Spleen (tissue), 11 donors: ENCODE data around the gene SPATA2. TPM values are rescaled to one million over a fixed set of nuclear protein-coding genes. Genes with fewer than 3 reads are reported as not detected.

Experiments
- DNase-seq: peaks from one replicate; pipeline ENCODE4 v3.0.0-alpha.2; 2020
- H3K27ac ChIP-seq, 8 donors: fragments of 200-600 bp; sonication (generic) in 7 of 8; 1 replicate in 4 of 8; 2 replicates in 4 of 8; pipeline versions ENCODE4 v1.5.0 to v1.8.0; 2016 to 2021; ENCODE audit warnings: inconsistent platforms in 4 of 8, mild to moderate bottlenecking in 4 of 8, moderate library complexity in 1 of 8
- H3K27me3 ChIP-seq, 7 donors: fragments of 200-600 bp; sonication (generic) in 6 of 7; replicated peaks in 1 of 7; 1 replicate in 4 of 7; 2 replicates in 3 of 7; pipeline versions ENCODE4 v1.5.0 to v1.8.0; 2016 to 2021; ENCODE audit warnings: inconsistent platforms in 3 of 7, mild to moderate bottlenecking in 1 of 7
- H3K36me3 ChIP-seq, 6 donors: fragments of 200-600 bp; sonication (generic) in 5 of 6; 1 replicate in 4 of 6; 2 replicates in 2 of 6; pipeline versions ENCODE4 v1.5.0 to v1.8.0; 2016 to 2021; ENCODE audit warnings: inconsistent platforms in 2 of 6
- H3K4me1 ChIP-seq, 6 donors: fragments of 200-600 bp; sonication (generic) in 5 of 6; 1 replicate in 3 of 6; 2 replicates in 3 of 6; pipeline versions ENCODE4 v1.5.0 to v1.8.0; 2016 to 2021; ENCODE audit warnings: inconsistent platforms in 3 of 6
- H3K4me3 ChIP-seq, 8 donors: fragments of 200-600 bp; sonication (generic) in 7 of 8; 1 replicate in 4 of 8; 2 replicates in 4 of 8; pipeline versions ENCODE4 v1.5.0 to v1.8.0; 2016 to 2021; ENCODE audit warnings: inconsistent platforms in 4 of 8, mild to moderate bottlenecking in 4 of 8, moderate library complexity in 2 of 8
- H3K9me3 ChIP-seq, 8 donors: fragments of 200-600 bp; sonication (generic) in 7 of 8; 1 replicate in 4 of 8; 2 replicates in 4 of 8; pipeline versions ENCODE4 v1.5.0 to v1.8.0; 2016 to 2021; ENCODE audit warnings: inconsistent platforms in 4 of 8
- POLR2A ChIP-seq, 3 donors: fragments of 450-650 bp; IDR thresholded peaks; one replicate each; pipeline ENCODE4 v1.5.1; 2017; ENCODE audit warnings: antibody characterized with exemption in 3 of 3, mild to moderate bottlenecking in 1 of 3
- POLR2AphosphoS5 ChIP-seq, 3 donors: sonication (generic); formaldehyde crosslinking; IDR thresholded peaks; one replicate each; pipeline ENCODE4 v1.5.1; 2017; ENCODE audit warnings: antibody characterized with exemption in 3 of 3
- WGBS, 5 donors: extraction: QIAGEN DNeasy Blood & Tissue Kit in 3 of 5; methylation state at CpG; one replicate each; pipeline versions ENCODE4 v1.1.5 to v1.1.7; 2013 to 2018; 5-methylcytosine and 5-hydroxymethylcytosine counted together
- intact Hi-C: fragments of 100-400 bp; cut with DNase I; formaldehyde crosslinking; loops from one replicate; pipeline ENCODE4 v1.15.0; 2023; ENCODE audit warnings: low total_unique reads
- polyA plus RNA-seq, 3 donors: library from polyadenylated mRNA; stranded (reverse); fragments of 200-250 nt; gene quantifications; one replicate each; pipeline ENCODE4 v1.2.1, GENCODE V29; 2013
- total RNA-seq, 7 donors: library from RNA; depleted of rRNA in 3 of 7; stranded (reverse); fragments of >200 nt in 3 of 7; fragmentation: NEBNext Ultra II Directional in 4 of 7; extraction: Animal tissue kit (Norgen Biotek cat#: 25700) in 4 of 7; gene quantifications; one replicate each; pipeline versions ENCODE4 v1.1.0 to v1.2.1, GENCODE V29; 2016 to 2021
- TF ChIP-seq, protein P1 (sequence below), 11 experiments: fragments of 200-600 bp in 7 of 11; fragments of 450-650 bp in 4 of 11; sonication (generic) in 4 of 11; IDR thresholded peaks in 8 of 11; conservative IDR thresholded peaks in 3 of 11; 1 replicate in 7 of 11; 2 replicates in 4 of 11; pipeline versions ENCODE4 v1.4.0 to v1.8.0; 2016 to 2021; ENCODE audit warnings: antibody characterized with exemption in 11 of 11, inconsistent platforms in 4 of 11, mild to moderate bottlenecking in 1 of 11
- donor health status: healthy with polysubstance abuse.
- donor health status: DM: no; HTN: no; CAD: no; lungs with moderate emphysema.
- donor health status: DM: no; HTN: no; CAD: no.
- donor health status: Bipolar disorder and iron deficiency.
- donor health status: healthy.
- donor health status: DM: no; HTN: no; CAD: no.
- donor health status: DM: yes; HTN: yes; CAD: no.

The SPATA2 gene
- total and polyA plus RNA-seq, 10 donors, result 2.9 to 33.2 (median 13.7) TPM

DNA sequence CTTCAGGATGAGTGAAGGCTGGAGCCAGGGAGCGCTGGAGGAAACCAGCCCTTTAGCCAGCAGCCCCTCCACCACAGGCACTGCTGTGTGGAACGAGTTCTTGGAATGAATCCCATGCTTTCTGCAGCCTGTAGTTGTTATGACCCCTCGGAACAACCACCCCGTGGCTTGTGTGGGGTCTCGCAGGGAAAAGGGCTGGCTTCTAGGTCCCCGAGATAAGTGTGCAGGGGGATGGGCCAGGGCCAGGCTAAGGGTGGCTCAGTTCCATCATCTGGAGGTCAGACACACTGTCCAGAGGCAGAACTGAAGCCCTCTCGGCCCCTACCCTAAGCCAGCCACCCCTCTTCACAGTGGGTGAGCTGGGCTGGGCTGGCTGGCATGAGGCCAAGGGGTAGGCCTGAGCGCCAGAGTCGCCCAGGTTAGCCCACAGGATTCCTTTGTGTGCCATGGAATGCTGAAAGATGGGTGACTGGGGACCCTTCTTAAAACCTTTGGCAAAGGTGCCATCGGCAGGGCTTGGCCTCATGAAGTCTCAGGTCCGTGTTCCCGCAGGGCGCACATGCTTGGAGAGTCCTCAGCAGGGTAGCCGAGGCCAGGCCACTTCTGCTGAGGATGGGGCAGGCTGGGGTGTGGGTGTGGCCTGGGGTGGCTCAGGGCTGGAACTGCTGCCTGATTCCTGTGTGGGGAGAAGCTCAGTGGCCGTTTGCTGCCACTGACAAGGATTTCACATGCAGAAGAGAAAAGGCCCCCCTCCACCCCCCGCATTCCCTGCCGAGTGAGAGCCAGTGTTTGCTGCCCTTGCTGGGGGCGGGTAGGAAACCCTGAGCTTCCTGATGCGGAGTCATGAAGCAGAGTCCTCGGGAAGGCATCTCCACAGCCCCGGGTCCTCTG lies 24.6 kb downstream of the SPATA2 start:
- Histone ChIP-seq H3K4me1 (peaks cover 33 to 98% (median 82%) of the 10 kb centered on the region in 6 donors), H3K36me3 (peaks cover 0 to 48% (median 16%) of the 10 kb centered on the region in 6 donors), H3K4me3 (no peak overlapping the region), H3K27ac (peak overlapping the region; percentile 44 to 93 (median 83)), H3K27me3 (no peaks in the 10 kb centered on the region), H3K9me3 (no peaks in the 10 kb centered on the region)
- DNase-seq, result peak; percentile 69
- TF ChIP-seq POLR2A (IDR thresholded peaks at IDR 0.05), result no peak
- peak in 2 of 3 donors; percentile 43 to 69 for TF ChIP-seq POLR2AphosphoS5 (IDR thresholded peaks at IDR 0.05)
- TF ChIP-seq, protein P1, sequence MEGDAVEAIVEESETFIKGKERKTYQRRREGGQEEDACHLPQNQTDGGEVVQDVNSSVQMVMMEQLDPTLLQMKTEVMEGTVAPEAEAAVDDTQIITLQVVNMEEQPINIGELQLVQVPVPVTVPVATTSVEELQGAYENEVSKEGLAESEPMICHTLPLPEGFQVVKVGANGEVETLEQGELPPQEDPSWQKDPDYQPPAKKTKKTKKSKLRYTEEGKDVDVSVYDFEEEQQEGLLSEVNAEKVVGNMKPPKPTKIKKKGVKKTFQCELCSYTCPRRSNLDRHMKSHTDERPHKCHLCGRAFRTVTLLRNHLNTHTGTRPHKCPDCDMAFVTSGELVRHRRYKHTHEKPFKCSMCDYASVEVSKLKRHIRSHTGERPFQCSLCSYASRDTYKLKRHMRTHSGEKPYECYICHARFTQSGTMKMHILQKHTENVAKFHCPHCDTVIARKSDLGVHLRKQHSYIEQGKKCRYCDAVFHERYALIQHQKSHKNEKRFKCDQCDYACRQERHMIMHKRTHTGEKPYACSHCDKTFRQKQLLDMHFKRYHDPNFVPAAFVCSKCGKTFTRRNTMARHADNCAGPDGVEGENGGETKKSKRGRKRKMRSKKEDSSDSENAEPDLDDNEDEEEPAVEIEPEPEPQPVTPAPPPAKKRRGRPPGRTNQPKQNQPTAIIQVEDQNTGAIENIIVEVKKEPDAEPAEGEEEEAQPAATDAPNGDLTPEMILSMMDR (IDR thresholded peaks at IDR 0.05 in 8 of 11, conservative IDR thresholded peaks at IDR 0.05 in 3 of 11), result peak in 1 of 11 experiments; percentile 7
- WGBS, 5 donors, result 54 to 68% (median 56%) methylated on average over 12 to 21 of the region's 21 CpGs
- intact Hi-C loops, result no loop called here

DNA sequence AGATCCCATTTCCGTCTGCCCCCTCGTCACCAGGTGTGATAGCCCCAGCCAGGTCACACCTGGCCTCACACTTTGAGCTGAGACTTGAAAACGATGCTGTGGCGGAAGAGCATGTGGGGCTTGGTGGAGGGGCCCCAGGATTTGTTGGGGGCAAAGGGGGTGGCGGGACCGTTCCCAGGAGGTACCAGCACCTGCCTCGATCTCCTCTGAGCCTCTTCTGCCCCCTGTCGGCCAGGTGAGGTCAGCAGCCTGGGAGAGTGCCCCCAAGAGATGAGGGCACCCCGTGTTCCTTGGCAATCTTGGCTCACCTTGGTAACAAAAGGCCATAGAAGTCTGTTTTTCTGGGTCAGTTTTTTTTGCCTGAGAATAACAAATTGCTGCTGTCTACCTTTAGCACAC lies 25.4 kb downstream of the SPATA2 start:
- Histone ChIP-seq H3K36me3 (peaks cover 0 to 56% (median 24%) of the 10 kb centered on the region in 6 donors), H3K4me1 (peaks cover 33 to 90% (median 77%) of the 10 kb centered on the region in 6 donors), H3K27me3 (no peaks in the 10 kb centered on the region), H3K4me3 (no peak overlapping the region), H3K9me3 (no peaks in the 10 kb centered on the region), H3K27ac (peak overlapping the region; percentile 44 to 93 (median 83))
- 63 to 76% (median 71%) methylated on average over 9 of the region's 9 CpGs for WGBS, 5 donors
- DNase-seq, result no peak
- TF ChIP-seq POLR2A (IDR thresholded peaks at IDR 0.05) (no peak), POLR2AphosphoS5 (IDR thresholded peaks at IDR 0.05) (no peak)
- TF ChIP-seq, protein P1 (IDR thresholded peaks at IDR 0.05 in 8 of 11, conservative IDR thresholded peaks at IDR 0.05 in 3 of 11), result peak in 1 of 11 experiments; percentile 31
- intact Hi-C loops, result no loop called here

DNA sequence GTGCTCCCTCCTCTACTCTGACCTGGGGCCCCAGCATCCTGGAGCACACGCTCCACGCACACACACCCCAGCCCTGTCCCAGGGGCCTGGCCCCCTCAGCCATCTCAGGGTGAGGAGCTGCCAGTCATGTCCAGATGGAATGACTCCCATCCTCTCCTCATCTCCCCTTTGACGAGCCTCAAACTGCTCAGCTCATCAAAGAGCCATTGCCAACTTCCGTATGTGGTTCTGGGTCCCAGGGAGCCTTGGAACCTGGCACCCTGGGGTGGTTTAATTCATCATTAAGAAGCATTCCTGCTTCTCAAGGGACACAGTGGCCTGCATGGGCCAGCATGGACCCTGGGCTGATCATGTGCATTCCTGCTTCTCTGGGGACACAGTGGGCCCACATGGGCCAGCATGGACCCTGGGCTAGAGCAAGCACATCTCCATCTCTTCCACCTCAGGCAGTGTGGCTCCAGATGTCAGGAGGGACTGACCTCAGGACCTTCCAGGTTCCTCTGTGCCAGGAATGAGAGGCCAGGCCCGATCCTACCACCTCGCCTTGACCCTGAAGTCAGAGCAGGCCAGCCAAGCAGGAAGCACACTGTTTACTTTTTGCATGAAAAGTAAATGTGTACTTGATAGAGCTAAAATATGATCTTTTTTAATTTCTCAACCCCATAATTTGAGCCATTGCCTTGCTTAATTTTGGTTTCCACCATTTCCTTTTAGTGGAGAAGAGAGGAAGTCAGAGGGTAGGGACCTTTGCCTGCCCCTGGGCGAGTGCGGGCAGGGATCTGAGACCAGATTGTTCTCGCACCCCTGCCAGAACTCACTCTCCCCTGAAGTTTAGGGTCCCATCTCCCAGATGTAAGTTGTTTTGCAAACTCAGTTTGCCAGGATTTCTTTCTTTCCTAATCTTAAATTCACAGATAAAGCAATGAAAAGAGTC lies 26.1 kb downstream of the SPATA2 start:
- Histone ChIP-seq H3K4me3 (no peak overlapping the region), H3K9me3 (no peaks in the 10 kb centered on the region), H3K27me3 (no peaks in the 10 kb centered on the region), H3K27ac (peak overlapping the region; percentile 44 to 93 (median 83)), H3K4me1 (peaks cover 33 to 83% (median 73%) of the 10 kb centered on the region in 6 donors), H3K36me3 (peaks cover 0 to 63% (median 31%) of the 10 kb centered on the region in 6 donors)
- DNase-seq, result no peak
- WGBS, 5 donors, result 43 to 68% (median 60%) methylated on average over 9 of the region's 9 CpGs
- TF ChIP-seq, protein P1 (IDR thresholded peaks at IDR 0.05 in 8 of 11, conservative IDR thresholded peaks at IDR 0.05 in 3 of 11), result no peak
- TF ChIP-seq POLR2A (IDR thresholded peaks at IDR 0.05), result no peak
- peak; percentile 24 to 39 (median 34) for TF ChIP-seq POLR2AphosphoS5 (IDR thresholded peaks at IDR 0.05)
- intact Hi-C loops, result no loop called here
